ENCODE results near the gene SEC23IP.

Gene SEC23IP

GRCh38 chr10:119942973-119943372 lies 50.4 kb downstream of the SEC23IP start:
- no peak for DNase-seq

- no peak for DNase-seq
These were observed 53.3 kb downstream of the SEC23IP start for GRCh38 chr10:119945805-119946204.

GRCh38 chr10:119947300-119947699 lies 54.8 kb downstream of the SEC23IP start:
- no peak for DNase-seq

GRCh38 chr10:119957451-119957850 lies 64.9 kb downstream of the SEC23IP start:
- DNase-seq = no peak

GRCh38 chr10:119962837-119963236 lies 70.3 kb downstream of the SEC23IP start:
- DNase-seq = no peak

GRCh38 chr10:119967066-119967465 lies 74.5 kb downstream of the SEC23IP start:
- DNase-seq = no peak

GRCh38 chr10:119969609-119970008 lies 77.1 kb downstream of the SEC23IP start:
- no peak for DNase-seq

GRCh38 chr10:119970107-119970506 lies 77.6 kb downstream of the SEC23IP start:
- DNase-seq = no peak

- DNase-seq = no peak
These were observed 78.4 kb downstream of the SEC23IP start for GRCh38 chr10:119970963-119971362.

- DNase-seq = no peak
These were observed 80.8 kb downstream of the SEC23IP start for GRCh38 chr10:119973281-119973680.

- DNase-seq = no peak
These were observed 83.9 kb downstream of the SEC23IP start for GRCh38 chr10:119976421-119976820.

GRCh38 chr10:119980956-119981750 lies 88.6 kb downstream of the SEC23IP start:
- DNase-seq = no peak

GRCh38 chr10:119981826-119982225 lies 89.3 kb downstream of the SEC23IP start:
- DNase-seq = no peak

GRCh38 chr10:119988333-119988732 lies 95.8 kb downstream of the SEC23IP start:
- DNase-seq = no peak

GRCh38 chr10:119989966-119990365 lies 97.4 kb downstream of the SEC23IP start:
- DNase-seq = no peak

GRCh38 chr10:119991066-119991465 lies 98.5 kb downstream of the SEC23IP start:
- no peak for DNase-seq

- DNase-seq = no peak
These were observed 99.3 kb downstream of the SEC23IP start for GRCh38 chr10:119991816-119992215.
